ENCODE data around the gene ALPK3.

ALPK3 gene

GRCh38 chr15:84898761-84899160 lies 81.6 kb downstream of the ALPK3 start:
- ChIA-PET POLR2A (no interaction called here), CTCF (interaction anchor here (0.5 kb wide), 1 partner anchor 276 kb away, joined by 3 read pairs; no protein-coding TSS in a partner anchor)
- no peak for DNase-seq (ENCODE audit: extremely low spot score)
- TF ChIP-seq, protein P1, sequence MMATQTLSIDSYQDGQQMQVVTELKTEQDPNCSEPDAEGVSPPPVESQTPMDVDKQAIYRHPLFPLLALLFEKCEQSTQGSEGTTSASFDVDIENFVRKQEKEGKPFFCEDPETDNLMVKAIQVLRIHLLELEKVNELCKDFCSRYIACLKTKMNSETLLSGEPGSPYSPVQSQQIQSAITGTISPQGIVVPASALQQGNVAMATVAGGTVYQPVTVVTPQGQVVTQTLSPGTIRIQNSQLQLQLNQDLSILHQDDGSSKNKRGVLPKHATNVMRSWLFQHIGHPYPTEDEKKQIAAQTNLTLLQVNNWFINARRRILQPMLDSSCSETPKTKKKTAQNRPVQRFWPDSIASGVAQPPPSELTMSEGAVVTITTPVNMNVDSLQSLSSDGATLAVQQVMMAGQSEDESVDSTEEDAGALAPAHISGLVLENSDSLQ (IDR thresholded peaks at IDR 0.05) = no peak

GRCh38 chr15:84899750-84900149 lies 82.6 kb downstream of the ALPK3 start:
- CTCF ChIA-PET = no interaction called here

DNA sequence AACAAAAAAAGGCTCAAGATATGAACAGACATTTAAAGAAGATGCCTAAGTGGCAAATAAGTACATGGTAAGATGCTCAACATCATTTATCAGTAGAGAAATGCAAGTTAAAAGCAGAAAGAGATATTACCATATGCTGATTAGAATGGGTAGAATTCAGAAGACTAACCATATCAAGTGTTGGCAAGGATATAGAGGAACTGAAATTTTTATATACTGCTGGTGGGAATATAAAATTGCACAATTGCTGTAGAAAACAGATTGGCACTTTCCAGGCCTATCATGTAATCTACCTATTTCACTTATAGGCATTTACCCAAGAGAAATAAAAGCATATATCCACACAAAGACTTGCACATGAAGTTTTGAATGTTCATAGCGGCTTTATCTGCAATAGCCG lies 84.4 kb downstream of the ALPK3 start:
- DNase-seq (ENCODE audit: extremely low spot score) = no peak
- ChIA-PET POLR2A (no interaction called here), CTCF (no interaction called here)
- TF ChIP-seq ELF4 (IDR thresholded peaks at IDR 0.05) (no peak), ZNF384 (IDR thresholded peaks at IDR 0.05) (no peak), ARNT (IDR thresholded peaks at IDR 0.05) (no peak), CTBP1 (IDR thresholded peaks at IDR 0.05; ENCODE audit: borderline replicate concordance) (no peak), FOXA1 (IDR thresholded peaks at IDR 0.05) (no peak), SUZ12 (IDR thresholded peaks at IDR 0.05) (no peak), LEF1 (IDR thresholded peaks at IDR 0.05; ENCODE audit: borderline replicate concordance) (no peak), NFRKB (IDR thresholded peaks at IDR 0.05) (no peak), SP1 (IDR thresholded peaks at IDR 0.05) (no peak)

More at GRCh38 chr15:84899750-84900149, 82.6 kb downstream of the ALPK3 start:
- no peak for TF ChIP-seq NFRKB (IDR thresholded peaks at IDR 0.05)
- no peak for TF ChIP-seq ARNT (IDR thresholded peaks at IDR 0.05)
- TF ChIP-seq FOXM1 (IDR thresholded peaks at IDR 0.05; ENCODE audit: borderline replicate concordance) = no peak
- TF ChIP-seq TARDBP (IDR thresholded peaks at IDR 0.05) = no peak
- TF ChIP-seq, protein P1 (IDR thresholded peaks at IDR 0.05) = no peak
- no peak for TF ChIP-seq CTBP1 (IDR thresholded peaks at IDR 0.05; ENCODE audit: borderline replicate concordance)
- no peak for TF ChIP-seq FOXA1 (IDR thresholded peaks at IDR 0.05)
- no peak for TF ChIP-seq FOXK2 (IDR thresholded peaks at IDR 0.05)
- no peak for TF ChIP-seq ELF4 (IDR thresholded peaks at IDR 0.05)
- no peak for DNase-seq (ENCODE audit: extremely low spot score)
- POLR2A ChIA-PET = no interaction called here

DNA sequence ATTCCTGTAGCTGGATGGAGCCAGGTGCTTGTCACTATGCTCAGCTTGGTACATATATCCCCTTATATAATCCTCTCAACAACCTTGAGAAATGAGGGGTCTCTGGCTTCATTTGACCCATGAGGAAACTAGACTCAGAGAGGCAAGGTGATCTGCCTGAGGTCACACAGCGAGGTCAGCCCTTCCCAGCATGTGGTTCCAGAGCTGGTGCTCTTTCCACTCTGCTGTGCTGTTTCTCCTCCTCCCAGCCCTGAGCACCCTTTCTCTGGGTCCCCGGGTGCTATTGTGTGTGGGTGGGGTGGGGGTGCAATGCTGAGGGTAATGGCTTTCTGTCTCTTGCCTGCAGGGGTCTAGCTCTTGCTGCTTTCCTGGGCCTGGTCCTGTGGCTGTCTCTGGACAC lies 86.6 kb downstream of the ALPK3 start:
- DNase-seq (ENCODE audit: extremely low spot score) = no peak
- ChIA-PET CTCF (interaction anchor here (0.6 kb wide), 1 partner anchor 39 kb away, joined by 3 read pairs; no protein-coding TSS in a partner anchor), POLR2A (interaction anchor here (1.0 kb wide), 1 partner anchor 27 kb away, joined by 3 read pairs; no protein-coding TSS in a partner anchor)
- TF ChIP-seq SUZ12 (IDR thresholded peaks at IDR 0.05) (no peak), FOXK2 (IDR thresholded peaks at IDR 0.05) (no peak), ZNF384 (IDR thresholded peaks at IDR 0.05) (no peak), L3MBTL2 (conservative IDR thresholded peaks at IDR 0.05) (no peak)

DNA sequence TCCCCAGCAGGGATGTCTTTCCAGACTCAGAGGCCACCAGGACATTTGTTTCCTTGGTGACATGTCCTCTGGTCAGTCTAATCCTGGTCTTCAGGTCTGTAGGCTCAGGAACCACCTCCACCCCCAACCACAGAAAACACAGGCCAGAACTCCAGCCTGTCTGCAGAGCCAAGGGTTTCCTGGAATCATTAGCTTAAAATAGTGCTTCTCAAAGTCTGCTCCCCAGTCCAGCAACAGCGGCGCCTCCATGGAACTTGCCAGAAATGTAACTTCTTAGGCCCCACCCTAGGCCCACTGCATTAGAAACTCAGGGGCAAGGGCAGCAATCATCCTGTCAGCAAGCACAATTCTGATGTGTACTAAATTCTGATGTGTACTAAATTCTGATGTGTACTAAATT lies 87.3 kb downstream of the ALPK3 start:
- ChIA-PET POLR2A (no interaction called here), CTCF (no interaction called here)
- TF ChIP-seq TARDBP (IDR thresholded peaks at IDR 0.05) (no peak), FOXM1 (IDR thresholded peaks at IDR 0.05; ENCODE audit: borderline replicate concordance) (no peak), L3MBTL2 (conservative IDR thresholded peaks at IDR 0.05) (no peak), CTBP1 (IDR thresholded peaks at IDR 0.05; ENCODE audit: borderline replicate concordance) (no peak), ARNT (IDR thresholded peaks at IDR 0.05) (no peak), SUZ12 (IDR thresholded peaks at IDR 0.05) (no peak), BHLHE40 (IDR thresholded peaks at IDR 0.05; ENCODE audit: borderline replicate concordance) (no peak), FOXA1 (IDR thresholded peaks at IDR 0.05) (no peak), HDGF (IDR thresholded peaks at IDR 0.05; ENCODE audit: borderline replicate concordance) (no peak)
- DNase-seq (ENCODE audit: extremely low spot score) = no peak

- no peak for DNase-seq (ENCODE audit: extremely low spot score)
- no peak for TF ChIP-seq ELF4 (IDR thresholded peaks at IDR 0.05)
- no peak for TF ChIP-seq FOXK2 (IDR thresholded peaks at IDR 0.05)
- TF ChIP-seq LEF1 (IDR thresholded peaks at IDR 0.05; ENCODE audit: borderline replicate concordance) = no peak
- TF ChIP-seq FOXA1 (IDR thresholded peaks at IDR 0.05) = no peak
- TF ChIP-seq L3MBTL2 (conservative IDR thresholded peaks at IDR 0.05) = no peak
- TF ChIP-seq ARNT (IDR thresholded peaks at IDR 0.05) = no peak
- no peak for TF ChIP-seq SUZ12 (IDR thresholded peaks at IDR 0.05)
- no peak for TF ChIP-seq FOXM1 (IDR thresholded peaks at IDR 0.05; ENCODE audit: borderline replicate concordance)
- TF ChIP-seq HDGF (IDR thresholded peaks at IDR 0.05; ENCODE audit: borderline replicate concordance) = no peak
- TF ChIP-seq SP1 (IDR thresholded peaks at IDR 0.05) = no peak
- no peak for TF ChIP-seq CTBP1 (IDR thresholded peaks at IDR 0.05; ENCODE audit: borderline replicate concordance)
- no peak for TF ChIP-seq ZNF384 (IDR thresholded peaks at IDR 0.05)
- TF ChIP-seq, protein P1 (IDR thresholded peaks at IDR 0.05) = no peak
- TF ChIP-seq TARDBP (IDR thresholded peaks at IDR 0.05) = no peak
- TF ChIP-seq NFRKB (IDR thresholded peaks at IDR 0.05) = no peak
- TF ChIP-seq BHLHE40 (IDR thresholded peaks at IDR 0.05; ENCODE audit: borderline replicate concordance) = no peak
- ChIA-PET CTCF (interaction anchor here (0.8 kb wide), 1 partner anchor 43 kb away, joined by 4 read pairs; no protein-coding TSS in a partner anchor), POLR2A (no interaction called here)
These were observed 88.1 kb downstream of the ALPK3 start for GRCh38 chr15:84905016-84905916.
